Measurements from ENCODE around the gene COPB2.

Gene COPB2

GRCh38 chr3:139389552-139390368 lies at the start of gene COPB2:
COPB2 (minus strand) TSS chr3:139389647; CDS start chr3:139389550, 97 bp downstream.
- Histone ChIP-seq H3K4me3 (peak within 1 kb of the TSS; percentile 88), H3K27ac (peak within 1 kb of the TSS; percentile 92 to 96)
- DNase-seq (ENCODE audit: low spot score), result peak; percentile 100
- no peak for TF ChIP-seq CTCF (IDR thresholded peaks at IDR 0.05)

GRCh38 chr3:139434764-139435307 lies 45.4 kb upstream of the COPB2 start:
- no peak overlapping the region for H3K4me3 ChIP-seq
- no peak for TF ChIP-seq CTCF (IDR thresholded peaks at IDR 0.05)
- peak overlapping the region in 1 of 2 donors; percentile 63 for H3K27ac ChIP-seq
- DNase-seq (ENCODE audit: low spot score), result no peak

- H3K27ac ChIP-seq, result peak overlapping the region in 1 of 2 donors; percentile 63
Measured at GRCh38 chr3:139434228-139434627, 44.8 kb upstream of the COPB2 start.

GRCh38 chr3:139433089-139433488 lies 43.6 kb upstream of the COPB2 start:
- Histone ChIP-seq H3K4me3 (no peak overlapping the region), H3K27ac (no peak overlapping the region)
- no peak for TF ChIP-seq CTCF (IDR thresholded peaks at IDR 0.05)
- no peak for DNase-seq (ENCODE audit: low spot score)

More at GRCh38 chr3:139434228-139434627, 44.8 kb upstream of the COPB2 start:
- no peak overlapping the region for H3K4me3 ChIP-seq
- DNase-seq (ENCODE audit: low spot score), result no peak
- TF ChIP-seq CTCF (IDR thresholded peaks at IDR 0.05), result no peak

GRCh38 chr3:139430493-139430892 lies 41.0 kb upstream of the COPB2 start:
- DNase-seq (ENCODE audit: low spot score), result no peak
- Histone ChIP-seq H3K4me3 (no peak overlapping the region), H3K27ac (no peak overlapping the region)
- no peak for TF ChIP-seq CTCF (IDR thresholded peaks at IDR 0.05)

- Histone ChIP-seq H3K4me3 (no peak overlapping the region), H3K27ac (no peak overlapping the region)
- peak; percentile 68 for TF ChIP-seq CTCF (IDR thresholded peaks at IDR 0.05)
- DNase-seq (ENCODE audit: low spot score), result no peak
Measured at GRCh38 chr3:139427283-139428060, 38.0 kb upstream of the COPB2 start.
